ENCODE data around the gene MDH2. TPM values are rescaled to one million over a fixed set of nuclear protein-coding genes. Genes with fewer than 3 reads are reported as not detected.

Gene MDH2
- total and polyA plus RNA-seq, 2 experiments from 2014 or later: 150 to 180 TPM

DNA sequence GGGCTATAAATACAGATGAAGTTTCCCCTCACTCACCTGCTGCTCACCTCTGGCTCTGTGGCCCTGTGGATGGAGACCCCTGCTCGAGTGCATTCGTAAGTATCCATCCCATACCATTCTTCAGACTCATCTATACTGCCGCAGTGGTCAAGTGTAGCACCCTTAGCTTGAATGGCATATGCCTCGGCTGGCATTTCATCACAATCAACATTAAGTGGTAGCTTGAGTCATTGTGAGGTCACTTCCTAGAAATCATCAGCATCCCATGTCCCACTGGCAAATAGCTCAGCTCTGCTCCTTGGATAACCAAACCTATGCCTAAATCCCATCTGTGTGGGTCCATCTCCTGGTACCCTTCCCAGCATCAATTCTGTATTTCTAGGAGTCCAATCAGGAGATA, 38.2 kb downstream of the MDH2 start:
- H3K4me3 Mint-ChIP-seq: no peak overlapping the region
- no peaks in the 10 kb centered on the region for H4K20me1 ChIP-seq (replicated peaks; ENCODE audit: insufficient read depth)
- no peak overlapping the region for H3K4me3 ChIP-seq
- DNase-seq (ENCODE audit: low spot score): no peak
- H3K36me3 Mint-ChIP-seq (ENCODE audit: low read depth): no peaks in the 10 kb centered on the region
- H3K36me3 ChIP-seq (ENCODE audit: insufficient read depth): no peaks in the 10 kb centered on the region
- H3K79me2 ChIP-seq (replicated peaks; ENCODE audit: insufficient read depth): no peaks in the 10 kb centered on the region
- no peaks in the 10 kb centered on the region for H3K9me3 Mint-ChIP-seq
- H3K27me3 ChIP-seq (ENCODE audit: insufficient read depth): no peaks in the 10 kb centered on the region
- no peak for ATAC-seq
- H3F3A ChIP-seq (replicated peaks; ENCODE audit: low read depth): no peaks in the 10 kb centered on the region
- no peaks in the 10 kb centered on the region for H3K4me1 ChIP-seq (ENCODE audit: insufficient read depth)
- no peak overlapping the region for H3K27ac ChIP-seq (ENCODE audit: low read depth)
- peaks cover 4% of the 10 kb centered on the region for H3K27me3 Mint-ChIP-seq (ENCODE audit: insufficient read depth, low read depth, poor library complexity)
- H2AFZ ChIP-seq: no peak overlapping the region
- H3K27ac Mint-ChIP-seq: no peak overlapping the region
- H3K9me2 ChIP-seq (ENCODE audit: insufficient read depth): no peaks in the 10 kb centered on the region
- H3K4me2 ChIP-seq: no peak overlapping the region
- TF ChIP-seq STAT1 (IDR thresholded peaks at IDR 0.05; ENCODE audit: unreplicated experiment) (no peak), JUNB (IDR thresholded peaks at IDR 0.05; ENCODE audit: unreplicated experiment) (no peak), CREB1 (CRISPR knock-in tag; IDR thresholded peaks at IDR 0.05; ENCODE audit: low read depth) (no peak), EZH2phosphoT487 (IDR thresholded peaks at IDR 0.05; ENCODE audit: unreplicated experiment) (no peak), ZNF331 (CRISPR knock-in tag; IDR thresholded peaks at IDR 0.05; ENCODE audit: low read depth) (no peak), EZH2 (IDR thresholded peaks at IDR 0.05; ENCODE audit: low read depth, unreplicated experiment) (no peak), POLR2AphosphoS5 (IDR thresholded peaks at IDR 0.05; ENCODE audit: low read depth) (no peak), ZNF114 (CRISPR knock-in tag; IDR thresholded peaks at IDR 0.05) (no peak), NANOG (IDR thresholded peaks at IDR 0.05; ENCODE audit: borderline replicate concordance) (no peak)
- TF ChIP-seq, protein P1, sequence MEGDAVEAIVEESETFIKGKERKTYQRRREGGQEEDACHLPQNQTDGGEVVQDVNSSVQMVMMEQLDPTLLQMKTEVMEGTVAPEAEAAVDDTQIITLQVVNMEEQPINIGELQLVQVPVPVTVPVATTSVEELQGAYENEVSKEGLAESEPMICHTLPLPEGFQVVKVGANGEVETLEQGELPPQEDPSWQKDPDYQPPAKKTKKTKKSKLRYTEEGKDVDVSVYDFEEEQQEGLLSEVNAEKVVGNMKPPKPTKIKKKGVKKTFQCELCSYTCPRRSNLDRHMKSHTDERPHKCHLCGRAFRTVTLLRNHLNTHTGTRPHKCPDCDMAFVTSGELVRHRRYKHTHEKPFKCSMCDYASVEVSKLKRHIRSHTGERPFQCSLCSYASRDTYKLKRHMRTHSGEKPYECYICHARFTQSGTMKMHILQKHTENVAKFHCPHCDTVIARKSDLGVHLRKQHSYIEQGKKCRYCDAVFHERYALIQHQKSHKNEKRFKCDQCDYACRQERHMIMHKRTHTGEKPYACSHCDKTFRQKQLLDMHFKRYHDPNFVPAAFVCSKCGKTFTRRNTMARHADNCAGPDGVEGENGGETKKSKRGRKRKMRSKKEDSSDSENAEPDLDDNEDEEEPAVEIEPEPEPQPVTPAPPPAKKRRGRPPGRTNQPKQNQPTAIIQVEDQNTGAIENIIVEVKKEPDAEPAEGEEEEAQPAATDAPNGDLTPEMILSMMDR (conservative IDR thresholded peaks at IDR 0.05; ENCODE audit: low read depth in 2 of 2): no peak
- TF ChIP-seq, protein P2, sequence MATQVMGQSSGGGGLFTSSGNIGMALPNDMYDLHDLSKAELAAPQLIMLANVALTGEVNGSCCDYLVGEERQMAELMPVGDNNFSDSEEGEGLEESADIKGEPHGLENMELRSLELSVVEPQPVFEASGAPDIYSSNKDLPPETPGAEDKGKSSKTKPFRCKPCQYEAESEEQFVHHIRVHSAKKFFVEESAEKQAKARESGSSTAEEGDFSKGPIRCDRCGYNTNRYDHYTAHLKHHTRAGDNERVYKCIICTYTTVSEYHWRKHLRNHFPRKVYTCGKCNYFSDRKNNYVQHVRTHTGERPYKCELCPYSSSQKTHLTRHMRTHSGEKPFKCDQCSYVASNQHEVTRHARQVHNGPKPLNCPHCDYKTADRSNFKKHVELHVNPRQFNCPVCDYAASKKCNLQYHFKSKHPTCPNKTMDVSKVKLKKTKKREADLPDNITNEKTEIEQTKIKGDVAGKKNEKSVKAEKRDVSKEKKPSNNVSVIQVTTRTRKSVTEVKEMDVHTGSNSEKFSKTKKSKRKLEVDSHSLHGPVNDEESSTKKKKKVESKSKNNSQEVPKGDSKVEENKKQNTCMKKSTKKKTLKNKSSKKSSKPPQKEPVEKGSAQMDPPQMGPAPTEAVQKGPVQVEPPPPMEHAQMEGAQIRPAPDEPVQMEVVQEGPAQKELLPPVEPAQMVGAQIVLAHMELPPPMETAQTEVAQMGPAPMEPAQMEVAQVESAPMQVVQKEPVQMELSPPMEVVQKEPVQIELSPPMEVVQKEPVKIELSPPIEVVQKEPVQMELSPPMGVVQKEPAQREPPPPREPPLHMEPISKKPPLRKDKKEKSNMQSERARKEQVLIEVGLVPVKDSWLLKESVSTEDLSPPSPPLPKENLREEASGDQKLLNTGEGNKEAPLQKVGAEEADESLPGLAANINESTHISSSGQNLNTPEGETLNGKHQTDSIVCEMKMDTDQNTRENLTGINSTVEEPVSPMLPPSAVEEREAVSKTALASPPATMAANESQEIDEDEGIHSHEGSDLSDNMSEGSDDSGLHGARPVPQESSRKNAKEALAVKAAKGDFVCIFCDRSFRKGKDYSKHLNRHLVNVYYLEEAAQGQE (IDR thresholded peaks at IDR 0.05; ENCODE audit: unreplicated experiment): no peak
- TF ChIP-seq, protein P3, sequence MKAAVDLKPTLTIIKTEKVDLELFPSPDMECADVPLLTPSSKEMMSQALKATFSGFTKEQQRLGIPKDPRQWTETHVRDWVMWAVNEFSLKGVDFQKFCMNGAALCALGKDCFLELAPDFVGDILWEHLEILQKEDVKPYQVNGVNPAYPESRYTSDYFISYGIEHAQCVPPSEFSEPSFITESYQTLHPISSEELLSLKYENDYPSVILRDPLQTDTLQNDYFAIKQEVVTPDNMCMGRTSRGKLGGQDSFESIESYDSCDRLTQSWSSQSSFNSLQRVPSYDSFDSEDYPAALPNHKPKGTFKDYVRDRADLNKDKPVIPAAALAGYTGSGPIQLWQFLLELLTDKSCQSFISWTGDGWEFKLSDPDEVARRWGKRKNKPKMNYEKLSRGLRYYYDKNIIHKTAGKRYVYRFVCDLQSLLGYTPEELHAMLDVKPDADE (IDR thresholded peaks at IDR 0.05): no peak
- TF ChIP-seq, protein P4, sequence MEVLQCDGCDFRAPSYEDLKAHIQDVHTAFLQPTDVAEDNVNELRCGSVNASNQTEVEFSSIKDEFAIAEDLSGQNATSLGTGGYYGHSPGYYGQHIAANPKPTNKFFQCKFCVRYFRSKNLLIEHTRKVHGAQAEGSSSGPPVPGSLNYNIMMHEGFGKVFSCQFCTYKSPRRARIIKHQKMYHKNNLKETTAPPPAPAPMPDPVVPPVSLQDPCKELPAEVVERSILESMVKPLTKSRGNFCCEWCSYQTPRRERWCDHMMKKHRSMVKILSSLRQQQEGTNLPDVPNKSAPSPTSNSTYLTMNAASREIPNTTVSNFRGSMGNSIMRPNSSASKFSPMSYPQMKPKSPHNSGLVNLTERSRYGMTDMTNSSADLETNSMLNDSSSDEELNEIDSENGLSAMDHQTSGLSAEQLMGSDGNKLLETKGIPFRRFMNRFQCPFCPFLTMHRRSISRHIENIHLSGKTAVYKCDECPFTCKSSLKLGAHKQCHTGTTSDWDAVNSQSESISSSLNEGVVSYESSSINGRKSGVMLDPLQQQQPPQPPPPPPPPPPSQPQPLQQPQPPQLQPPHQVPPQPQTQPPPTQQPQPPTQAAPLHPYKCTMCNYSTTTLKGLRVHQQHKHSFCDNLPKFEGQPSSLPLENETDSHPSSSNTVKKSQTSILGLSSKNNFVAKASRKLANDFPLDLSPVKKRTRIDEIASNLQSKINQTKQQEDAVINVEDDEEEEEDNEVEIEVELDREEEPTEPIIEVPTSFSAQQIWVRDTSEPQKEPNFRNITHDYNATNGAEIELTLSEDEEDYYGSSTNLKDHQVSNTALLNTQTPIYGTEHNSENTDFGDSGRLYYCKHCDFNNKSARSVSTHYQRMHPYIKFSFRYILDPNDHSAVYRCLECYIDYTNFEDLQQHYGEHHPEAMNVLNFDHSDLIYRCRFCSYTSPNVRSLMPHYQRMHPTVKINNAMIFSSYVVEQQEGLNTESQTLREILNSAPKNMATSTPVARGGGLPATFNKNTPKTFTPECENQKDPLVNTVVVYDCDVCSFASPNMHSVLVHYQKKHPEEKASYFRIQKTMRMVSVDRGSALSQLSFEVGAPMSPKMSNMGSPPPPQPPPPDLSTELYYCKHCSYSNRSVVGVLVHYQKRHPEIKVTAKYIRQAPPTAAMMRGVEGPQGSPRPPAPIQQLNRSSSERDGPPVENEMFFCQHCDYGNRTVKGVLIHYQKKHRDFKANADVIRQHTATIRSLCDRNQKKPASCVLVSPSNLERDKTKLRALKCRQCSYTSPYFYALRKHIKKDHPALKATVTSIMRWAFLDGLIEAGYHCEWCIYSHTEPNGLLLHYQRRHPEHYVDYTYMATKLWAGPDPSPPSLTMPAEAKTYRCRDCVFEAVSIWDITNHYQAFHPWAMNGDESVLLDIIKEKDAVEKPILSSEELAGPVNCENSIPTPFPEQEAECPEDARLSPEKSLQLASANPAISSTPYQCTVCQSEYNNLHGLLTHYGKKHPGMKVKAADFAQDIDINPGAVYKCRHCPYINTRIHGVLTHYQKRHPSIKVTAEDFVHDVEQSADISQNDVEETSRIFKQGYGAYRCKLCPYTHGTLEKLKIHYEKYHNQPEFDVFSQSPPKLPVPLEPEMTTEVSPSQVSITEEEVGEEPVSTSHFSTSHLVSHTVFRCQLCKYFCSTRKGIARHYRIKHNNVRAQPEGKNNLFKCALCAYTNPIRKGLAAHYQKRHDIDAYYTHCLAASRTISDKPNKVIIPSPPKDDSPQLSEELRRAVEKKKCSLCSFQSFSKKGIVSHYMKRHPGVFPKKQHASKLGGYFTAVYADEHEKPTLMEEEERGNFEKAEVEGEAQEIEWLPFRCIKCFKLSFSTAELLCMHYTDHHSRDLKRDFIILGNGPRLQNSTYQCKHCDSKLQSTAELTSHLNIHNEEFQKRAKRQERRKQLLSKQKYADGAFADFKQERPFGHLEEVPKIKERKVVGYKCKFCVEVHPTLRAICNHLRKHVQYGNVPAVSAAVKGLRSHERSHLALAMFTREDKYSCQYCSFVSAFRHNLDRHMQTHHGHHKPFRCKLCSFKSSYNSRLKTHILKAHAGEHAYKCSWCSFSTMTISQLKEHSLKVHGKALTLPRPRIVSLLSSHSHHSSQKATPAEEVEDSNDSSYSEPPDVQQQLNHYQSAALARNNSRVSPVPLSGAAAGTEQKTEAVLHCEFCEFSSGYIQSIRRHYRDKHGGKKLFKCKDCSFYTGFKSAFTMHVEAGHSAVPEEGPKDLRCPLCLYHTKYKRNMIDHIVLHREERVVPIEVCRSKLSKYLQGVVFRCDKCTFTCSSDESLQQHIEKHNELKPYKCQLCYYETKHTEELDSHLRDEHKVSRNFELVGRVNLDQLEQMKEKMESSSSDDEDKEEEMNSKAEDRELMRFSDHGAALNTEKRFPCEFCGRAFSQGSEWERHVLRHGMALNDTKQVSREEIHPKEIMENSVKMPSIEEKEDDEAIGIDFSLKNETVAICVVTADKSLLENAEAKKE (CRISPR knock-in tag; IDR thresholded peaks at IDR 0.05): no peak
- no peaks in the 10 kb centered on the region for H3K4me1 Mint-ChIP-seq
